Brain pericyte (primary cell): ENCODE data around the gene C3orf20.

Experiments used
- DNase-seq: peaks from one replicate; pipeline ENCODE4 v3.0.0-alpha.2; 2012; ENCODE audit warnings: low read depth, low spot score

C3orf20 gene

DNA sequence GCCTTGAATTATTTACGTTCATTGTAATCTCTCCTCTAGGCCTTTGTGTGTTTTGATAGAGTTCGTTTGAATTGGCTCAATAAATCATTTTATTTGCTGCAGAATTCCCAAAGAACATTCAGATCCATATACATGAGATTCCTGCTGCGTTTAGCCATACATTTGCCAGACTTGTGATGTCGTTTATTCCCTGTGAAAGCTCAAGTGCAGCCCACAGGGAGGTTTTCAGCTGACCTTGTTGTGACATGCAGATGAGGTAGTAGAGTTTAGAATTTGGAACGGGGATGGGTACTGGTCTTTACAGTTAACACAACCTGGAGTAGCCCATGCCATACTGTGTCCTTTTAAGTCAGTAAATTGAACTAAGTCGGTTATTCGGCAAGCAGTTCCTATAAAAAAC is at the start of gene C3orf20:
TSS of gene C3orf20 (plus strand) at position 301 of the 400 bp plus-strand sequence. CDS start 7,573 bp downstream, outside the sequence.
- DNase-seq, result no peak

DNA sequence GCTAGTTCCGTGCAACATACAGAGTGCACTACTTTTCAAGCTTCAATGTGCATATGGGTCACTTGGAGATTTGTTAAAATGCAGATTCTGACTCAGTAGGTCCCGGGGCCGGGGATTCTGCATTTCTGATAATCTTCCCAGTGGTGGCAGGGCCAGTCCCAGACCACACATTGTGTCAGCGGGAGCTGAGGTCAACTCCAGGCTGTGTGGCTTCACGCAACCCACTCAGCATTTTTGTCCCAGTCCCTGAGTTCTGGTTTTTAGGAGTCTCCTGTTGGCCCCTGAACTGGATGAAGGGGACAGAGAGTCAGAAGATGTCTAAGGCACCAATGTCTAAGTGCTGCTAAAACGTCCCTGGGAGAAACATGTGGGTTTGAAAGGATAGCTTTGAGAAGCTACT is 49.5 kb upstream of the C3orf20 start:
- no peak for DNase-seq

DNA sequence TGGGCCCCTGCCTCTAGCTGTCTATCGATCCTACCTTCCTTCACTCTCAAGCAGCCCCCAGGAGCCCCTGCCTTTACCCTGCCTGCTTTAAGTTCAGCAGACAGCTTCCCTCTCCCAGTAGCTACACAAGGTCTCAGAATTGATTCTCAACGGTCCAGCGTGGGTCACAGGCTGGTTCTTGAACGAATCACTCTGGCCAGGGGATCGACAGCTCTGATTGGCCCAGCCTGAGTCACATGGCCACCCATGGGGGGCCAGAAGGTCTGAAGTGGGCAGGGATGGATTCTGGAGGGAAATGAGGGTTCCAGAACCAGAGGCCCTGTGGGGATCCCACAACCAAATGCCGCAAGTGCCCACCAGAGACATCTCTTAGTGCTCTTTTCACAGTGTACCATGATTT is 47.1 kb upstream of the C3orf20 start:
- no peak for DNase-seq

DNA sequence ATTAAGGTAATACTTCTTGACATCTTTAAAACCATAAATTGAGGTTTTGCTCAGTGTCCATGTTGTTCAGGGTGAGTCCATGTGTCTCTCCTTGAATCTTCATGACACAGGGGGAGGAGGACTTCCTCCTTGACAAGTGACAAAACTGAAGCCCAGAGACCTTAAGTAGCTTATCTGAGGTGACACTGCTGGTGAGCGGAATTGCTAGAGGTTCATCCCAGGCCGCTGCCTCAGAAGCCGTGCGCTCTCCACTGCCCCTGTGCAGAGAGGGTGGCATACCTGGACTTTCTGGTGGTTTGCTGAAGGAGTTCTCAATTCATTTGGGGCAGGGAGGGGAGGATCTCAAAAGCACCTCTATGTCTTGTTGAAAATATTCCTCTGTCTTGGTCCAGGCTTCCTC is 46.5 kb upstream of the C3orf20 start:
- no peak for DNase-seq

DNA sequence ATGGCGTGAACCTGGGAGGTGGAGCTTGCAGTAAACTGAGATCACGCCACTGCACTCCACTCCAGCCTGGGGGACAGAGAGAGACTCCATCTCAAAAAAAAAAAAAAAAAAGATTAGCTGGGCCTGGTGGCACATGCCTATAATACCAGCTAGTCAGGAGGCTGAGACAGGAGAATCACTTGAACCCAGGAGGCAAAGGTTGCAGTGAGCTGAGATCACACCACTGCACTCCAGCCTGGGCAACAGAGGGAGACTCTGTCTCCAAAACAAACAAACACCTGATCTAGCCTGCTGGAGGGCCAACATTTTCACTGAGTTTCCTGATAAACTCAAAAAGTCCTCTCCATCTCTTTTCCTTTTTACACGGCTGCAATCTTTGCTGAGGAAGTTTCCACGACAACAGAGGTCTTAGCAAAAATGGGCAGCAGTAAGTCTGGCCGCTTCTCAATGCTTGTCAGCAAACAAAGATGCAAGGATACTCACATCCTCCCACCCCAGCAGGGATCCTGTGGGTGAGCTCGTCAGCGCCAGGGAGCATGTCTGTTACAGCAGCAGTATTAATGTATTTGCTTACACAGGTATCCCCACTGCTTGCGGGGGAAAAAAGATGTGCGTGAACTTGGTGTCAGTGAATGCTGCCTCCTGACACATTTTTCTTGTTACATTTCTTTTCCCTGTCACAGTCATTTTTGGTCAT is 44.4 kb upstream of the C3orf20 start:
- DNase-seq, result no peak

DNA sequence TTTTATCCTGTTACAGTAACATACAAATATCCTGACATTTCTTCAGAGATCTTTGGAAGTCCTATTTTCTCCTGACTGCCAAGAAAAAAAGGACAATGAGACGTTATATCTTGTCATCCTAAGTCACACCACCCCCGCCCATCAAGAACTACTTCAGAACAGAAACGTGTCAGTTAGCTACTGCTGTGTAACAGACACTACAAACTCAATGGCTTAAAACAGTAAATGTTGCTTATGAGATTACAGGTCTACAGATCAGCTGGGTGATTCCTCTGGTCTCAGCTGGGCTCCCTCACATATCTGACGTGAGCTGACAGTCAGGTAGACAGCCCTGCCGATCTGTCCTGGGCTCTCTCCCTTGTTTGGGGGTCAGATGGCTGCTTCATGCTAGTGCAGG is 43.8 kb upstream of the C3orf20 start:
- no peak for DNase-seq

DNA sequence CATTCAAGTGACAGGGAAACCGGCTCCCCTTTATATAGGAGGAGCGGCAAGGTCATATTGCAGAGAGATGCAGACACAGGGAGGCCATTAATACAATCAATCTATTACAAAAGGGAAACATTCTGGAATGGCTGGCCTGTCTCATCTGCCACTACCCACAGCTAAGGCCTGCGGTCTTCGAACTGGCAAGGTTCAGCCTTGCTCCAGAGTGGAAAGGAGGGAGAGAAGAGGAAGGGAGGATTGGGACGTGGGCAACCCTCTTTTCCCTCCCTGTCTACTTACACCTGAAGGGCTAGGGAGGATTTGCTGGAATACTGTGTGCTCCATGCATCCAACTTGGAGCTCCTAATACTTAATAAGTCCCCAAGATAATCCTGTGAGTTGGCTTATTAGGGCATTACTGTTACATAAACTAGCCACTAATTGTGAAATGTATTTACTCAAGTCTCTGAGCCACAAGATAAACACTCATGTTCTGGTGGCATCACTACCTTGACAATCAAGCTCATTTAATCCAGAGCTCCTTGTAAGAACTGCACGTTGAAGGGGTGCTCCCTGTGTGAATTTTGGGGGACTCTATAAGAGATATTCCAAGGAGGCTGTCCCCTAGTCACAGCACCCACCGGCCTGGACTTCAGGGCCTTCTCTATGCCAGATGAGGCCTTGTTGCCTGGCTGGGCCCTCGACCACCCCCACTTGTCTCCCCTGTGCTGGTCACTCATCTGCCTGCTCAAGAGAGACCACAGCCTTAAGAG is 43.1 kb upstream of the C3orf20 start:
- DNase-seq, result no peak

DNA sequence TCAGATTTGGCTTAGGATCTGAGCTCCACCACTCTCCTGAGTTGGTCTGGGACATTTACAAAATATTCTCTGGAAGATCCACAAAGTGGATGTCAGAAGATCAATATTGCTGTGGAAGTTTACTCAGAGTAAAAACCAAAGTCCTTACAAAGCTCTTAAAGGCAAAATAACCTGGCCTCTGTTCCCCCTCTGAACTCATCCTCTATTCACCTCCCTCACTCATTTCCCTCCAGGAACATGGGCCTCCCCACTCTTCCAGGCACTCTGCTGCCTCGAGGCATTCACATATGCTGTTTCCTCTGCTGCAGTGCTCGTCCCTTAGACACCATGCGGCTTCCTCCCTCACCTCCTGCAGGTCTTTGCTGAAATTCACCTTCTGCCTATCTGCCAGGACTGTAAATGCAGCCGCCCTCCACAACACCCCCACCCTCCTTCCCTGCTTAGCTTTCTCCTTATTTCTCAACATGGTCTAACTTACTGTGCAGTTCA is 42.5 kb upstream of the C3orf20 start:
- no peak for DNase-seq

DNA sequence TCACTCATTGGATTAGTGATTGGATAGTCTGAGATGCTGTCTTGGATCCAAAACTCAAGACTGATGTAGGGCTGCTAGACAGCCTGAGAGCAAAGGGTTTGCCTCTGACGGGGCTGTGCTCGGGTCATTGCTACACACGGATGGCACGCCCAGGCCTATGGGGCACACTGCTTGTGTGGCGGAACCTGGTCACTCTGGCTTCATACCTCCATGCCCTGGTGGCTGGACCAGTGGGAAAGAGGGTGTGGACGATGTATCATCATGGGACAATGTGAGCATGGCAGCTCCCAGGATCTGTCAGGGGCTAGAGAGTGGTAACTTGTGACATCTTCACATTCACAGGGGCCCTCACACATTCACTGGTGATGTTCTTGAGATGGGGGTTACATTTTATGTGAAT is 41.5 kb upstream of the C3orf20 start:
- no peak for DNase-seq

DNA sequence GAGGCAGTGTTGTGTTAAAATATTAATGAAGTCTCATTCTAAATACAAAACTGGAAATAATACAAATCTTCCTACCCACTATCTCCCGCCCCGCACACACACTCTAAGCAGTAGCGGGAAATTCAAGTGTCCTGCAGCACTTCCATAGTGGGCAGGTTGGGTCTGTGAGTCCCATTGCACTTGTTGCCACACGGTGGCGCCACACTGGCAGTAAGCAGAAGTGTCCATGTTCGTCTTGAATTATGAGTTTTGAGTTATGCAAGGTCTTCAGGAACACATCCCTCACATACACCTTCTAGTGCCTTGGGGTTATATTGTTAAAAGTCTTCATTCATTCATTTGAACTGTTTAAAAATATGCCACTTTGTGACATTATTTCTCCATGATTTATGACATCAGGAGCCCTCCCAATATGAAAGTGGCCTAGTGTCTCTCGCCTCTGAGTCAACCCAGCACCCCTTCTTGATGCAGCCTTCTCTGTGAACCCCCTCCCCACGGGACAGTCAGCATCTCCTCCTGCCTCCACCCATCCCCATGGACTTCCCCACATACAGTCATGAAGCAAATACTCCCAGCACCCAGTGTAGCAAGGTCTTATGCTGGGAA is 41.0 kb upstream of the C3orf20 start:
- no peak for DNase-seq

DNA sequence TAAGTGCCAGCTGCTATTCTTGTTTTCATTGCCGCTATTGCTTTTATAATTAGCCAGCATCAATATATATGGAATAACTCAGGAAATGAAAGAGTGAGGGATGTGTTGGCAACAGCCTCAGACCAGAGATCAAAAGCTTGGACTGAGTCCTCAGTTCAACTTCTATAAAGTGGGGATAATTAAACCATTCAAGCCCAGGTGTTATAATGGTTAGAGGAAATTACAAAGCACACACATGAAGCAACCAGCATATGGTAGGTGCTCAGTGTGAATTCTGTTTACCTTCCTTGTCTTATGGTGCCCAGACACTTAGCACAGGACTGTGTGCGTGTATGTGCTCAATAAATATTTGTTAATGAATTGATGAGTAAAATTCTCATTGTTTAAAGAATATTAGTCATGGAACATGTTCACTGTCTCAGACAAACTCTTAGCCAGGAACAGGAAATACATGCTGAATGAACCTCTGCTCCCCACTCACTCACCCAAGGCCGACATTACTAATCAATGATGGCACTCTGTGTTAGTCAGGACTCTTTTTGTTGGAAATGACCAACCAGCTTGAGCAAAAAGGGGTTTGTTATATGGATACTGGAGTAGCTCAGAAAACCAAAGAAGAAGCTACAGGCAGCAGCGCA is 40.1 kb upstream of the C3orf20 start:
- no peak for DNase-seq

DNA sequence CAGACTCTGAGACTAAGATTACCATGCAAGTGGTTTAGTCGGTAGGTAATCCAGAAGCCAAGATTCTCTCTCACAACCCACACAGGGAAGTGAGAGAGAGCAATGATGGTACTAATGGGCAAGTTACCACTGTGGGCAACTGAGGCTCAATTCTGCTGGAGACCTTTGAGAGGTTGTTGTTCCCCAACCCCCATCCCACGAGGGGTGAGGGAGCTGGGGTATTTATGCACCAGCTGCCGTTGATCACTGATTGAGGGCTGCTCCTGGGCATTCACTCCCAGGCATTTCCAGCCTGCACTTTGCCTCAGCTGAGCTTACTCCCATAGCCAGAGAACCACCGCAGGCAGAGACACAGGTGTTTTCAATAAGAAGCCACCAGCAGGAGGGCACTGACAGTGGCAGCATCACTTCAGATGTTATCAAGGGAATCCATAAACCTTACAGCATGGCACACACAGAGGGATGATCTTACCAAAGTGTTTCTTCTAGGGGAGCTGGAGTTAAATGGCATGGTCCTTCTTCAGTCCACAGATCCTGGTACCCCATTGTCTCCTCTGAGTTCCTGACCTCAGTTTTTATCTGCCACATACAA is 38.3 kb upstream of the C3orf20 start:
- no peak for DNase-seq

DNA sequence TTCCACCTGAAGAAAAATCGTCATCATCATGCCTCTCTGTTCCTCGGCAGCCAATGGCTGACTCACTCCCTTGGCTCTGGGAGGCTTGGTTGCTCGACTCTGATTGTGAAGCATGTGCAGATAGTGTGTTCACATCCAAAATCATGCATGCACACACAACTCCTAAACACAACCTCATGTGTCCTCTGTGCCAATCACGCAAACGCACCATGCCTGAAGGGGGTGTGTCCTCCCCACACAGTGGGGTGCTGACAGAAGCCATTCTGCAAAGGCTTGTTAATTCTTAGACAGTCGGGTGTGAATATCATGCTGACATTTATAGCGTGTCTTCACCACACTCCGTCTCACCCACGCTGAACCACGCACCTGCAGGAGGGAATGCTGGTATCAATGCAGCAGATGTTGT is 34.8 kb upstream of the C3orf20 start:
- no peak for DNase-seq

DNA sequence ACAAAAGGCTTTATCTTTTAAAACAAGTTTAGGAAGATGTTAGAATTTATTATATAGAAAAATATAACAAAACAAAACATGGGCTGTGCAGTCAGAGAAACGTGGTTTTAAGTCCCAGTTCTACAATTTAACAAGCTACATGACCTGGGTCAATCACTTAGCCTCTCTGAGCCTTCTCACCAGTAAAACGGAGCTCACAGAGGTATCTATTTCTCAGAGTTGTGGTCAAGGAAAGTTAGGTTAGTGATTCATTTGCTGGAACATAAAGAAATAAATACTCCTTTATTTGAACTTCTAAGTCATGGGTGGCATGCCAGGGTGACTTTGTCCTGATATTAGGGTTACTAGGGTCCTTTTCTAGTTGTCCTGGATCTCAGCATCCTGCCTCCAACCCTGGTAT is 34.2 kb upstream of the C3orf20 start:
- no peak for DNase-seq

DNA sequence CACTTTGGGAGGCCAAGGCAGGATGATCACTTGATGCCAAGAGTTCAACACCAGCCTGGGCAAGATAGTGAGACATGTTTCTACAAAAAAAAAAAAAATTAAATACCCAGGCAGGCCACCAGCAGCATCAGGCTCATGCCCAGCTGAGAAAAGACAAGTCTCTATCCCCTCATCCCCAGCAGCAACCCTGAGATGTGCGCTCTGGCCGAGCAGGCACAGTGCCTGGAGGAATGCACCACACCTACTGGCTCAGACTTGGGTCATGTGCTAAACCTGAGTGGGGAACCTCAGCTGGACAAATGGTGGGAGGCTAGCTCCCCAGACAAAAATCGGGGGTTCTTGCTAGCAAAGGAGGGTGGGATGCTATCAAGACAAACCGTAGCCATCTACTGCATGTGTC is 33.6 kb upstream of the C3orf20 start:
- DNase-seq, result no peak

DNA sequence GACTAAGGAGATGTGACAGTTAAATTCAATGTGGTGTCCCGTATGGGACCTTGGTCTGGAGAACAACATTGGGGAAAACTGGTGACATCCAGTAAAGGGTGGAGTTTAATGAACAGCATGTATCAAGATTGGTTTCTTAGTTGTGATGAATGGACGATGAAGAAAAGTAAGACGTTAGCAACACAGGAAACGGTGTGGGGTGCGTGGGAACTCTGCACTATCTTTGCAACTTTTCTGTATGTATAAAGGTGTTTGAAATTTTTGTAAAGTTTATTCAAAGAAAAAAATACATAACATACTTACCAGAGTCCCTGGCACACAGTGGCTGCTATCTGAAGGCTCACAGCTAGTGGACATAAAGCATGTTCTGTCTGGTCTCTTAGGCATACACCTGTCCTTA is 29.5 kb upstream of the C3orf20 start:
- no peak for DNase-seq

DNA sequence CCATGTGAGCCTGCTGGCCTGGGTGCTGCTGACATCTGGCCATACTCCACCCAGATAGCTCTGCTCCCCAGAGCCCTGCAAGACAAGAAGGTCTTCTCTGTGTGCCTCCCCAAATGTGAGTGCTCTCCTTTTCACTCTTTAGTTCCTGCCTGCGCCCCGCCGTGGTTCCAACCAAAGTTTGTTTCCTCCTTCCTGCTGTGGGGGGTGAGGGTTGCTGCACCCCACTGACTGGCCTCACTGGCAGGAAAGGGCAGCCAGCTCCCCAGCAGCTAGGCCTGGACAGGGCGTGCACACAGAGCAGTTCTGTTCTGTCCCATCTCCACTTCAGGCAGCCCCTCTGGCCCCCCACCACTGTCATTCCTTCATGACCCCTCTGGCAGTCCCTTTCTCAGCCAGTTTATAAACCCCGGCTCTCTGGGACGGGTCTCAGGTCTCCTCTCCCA is 28.8 kb upstream of the C3orf20 start:
- DNase-seq, result no peak

DNA sequence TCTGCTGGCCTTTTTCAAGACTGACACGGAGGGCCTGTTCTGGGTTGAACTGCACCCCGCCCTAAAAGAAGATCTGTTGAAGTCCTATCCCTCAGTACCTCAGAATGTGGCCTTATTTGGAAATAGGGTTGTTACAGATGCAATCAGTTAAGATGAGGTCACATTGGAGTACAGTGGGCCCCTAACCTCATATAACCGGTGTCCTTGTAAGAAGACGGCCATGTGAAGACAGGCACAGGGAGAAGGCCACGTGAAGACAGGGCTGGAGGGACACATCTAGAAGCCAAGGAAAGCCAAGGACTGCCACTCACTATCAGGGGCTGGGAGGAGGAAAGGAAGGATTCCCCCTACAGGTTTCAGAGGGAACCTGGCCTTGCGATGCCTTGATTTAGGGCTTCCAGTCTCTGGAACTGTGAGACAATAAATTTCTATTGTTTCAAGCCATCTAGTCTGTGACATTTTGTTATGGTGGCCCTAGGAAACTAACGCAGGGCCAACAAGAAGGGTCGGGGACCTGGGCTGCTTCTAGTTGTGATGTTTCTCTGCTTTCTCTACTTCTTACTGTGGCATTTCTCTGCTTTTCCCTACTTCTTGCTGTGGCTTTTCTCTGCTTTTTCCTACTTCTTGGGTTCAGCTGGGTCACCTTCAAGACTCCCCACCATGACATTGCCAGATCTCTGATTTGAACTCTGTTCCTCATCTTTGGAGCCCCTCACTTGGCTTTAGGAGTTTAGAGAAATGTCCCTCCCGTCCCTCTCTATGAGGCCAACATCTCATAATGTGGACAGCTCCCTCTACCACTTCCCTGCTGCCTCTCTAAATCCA is 28.1 kb upstream of the C3orf20 start:
- no peak for DNase-seq

DNA sequence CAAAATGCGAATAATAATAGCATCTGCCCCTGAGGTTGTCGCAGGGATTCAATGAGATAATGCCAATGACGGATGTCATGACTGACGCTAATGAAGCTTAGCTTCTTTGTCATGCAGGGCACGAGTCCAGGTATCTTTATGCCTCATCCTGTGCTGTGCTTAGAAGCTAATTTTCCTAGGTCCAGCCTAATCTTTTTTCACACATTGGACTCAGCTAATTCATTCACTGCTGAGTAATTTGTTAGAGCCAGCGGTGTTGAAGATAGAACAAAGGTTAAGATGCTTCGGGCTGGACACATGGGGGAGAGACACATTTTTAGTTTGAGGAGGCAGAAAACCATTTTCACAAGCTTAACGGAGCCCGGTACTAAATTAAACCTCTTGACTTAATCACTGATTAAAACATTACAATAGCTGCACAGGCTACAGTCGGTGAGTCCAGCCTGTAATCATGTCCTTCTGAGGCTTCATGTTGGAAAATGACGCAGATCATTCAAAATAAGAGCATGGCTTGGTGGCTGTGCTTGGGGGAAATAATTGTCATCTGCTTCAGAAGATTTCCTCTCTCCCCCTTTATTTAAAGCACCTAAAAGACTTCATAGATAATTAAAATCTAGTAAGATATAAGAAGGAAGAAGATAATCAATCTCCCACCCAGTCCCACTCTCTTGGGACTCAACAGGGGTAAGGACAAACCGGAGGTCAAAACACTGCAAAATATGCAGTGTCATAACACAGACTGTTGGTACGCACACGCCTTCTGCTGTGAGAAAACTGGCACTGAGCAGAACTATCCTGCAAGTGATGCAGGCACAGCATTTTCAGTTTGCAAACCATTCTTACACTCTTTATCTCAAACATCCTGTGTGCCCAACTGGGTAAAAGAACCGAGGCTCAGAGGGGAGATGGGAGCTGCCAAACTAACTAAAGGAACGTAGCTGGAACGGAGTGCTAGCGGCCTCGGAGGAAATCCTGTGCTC is 26.7 kb upstream of the C3orf20 start:
- no peak for DNase-seq

DNA sequence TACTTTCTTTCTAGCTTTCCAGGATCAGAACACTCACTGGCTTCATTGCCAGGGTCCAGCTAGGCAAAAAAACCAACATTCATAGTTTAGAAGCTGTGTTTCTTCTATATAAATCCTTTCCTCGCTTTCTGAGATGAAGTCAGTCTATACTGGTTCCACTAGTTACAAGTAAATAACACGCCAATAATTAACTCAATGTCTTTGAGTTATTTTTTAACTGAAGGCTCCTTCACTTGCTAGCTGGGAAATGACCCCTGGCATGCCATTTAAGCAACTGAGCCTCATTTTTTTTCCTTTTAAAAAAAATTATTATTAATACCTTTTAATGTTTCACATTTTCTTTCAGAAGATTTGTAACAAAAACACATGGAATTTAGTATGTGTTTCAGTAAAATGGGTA is 25.5 kb upstream of the C3orf20 start:
- no peak for DNase-seq
